NCI-H2171 (cell line): ENCODE measurements around the gene A2M.

ENCODE experiments used
- DNase-seq: peaks from one replicate; lab custom pipeline; 2025; lab: John Stamatoyannopoulos, UW

Gene A2M

GRCh38 chr12:9072481-9073038, 43.2 kb downstream of the A2M start:
- DNase-seq = no peak

GRCh38 chr12:9071969-9072368, 43.8 kb downstream of the A2M start:
- DNase-seq = no peak

- DNase-seq = no peak
Measured at GRCh38 chr12:9071518-9071917, 44.2 kb downstream of the A2M start.

- no peak for DNase-seq
Measured at GRCh38 chr12:9070351-9070750, 45.4 kb downstream of the A2M start.

- no peak for DNase-seq
Measured at GRCh38 chr12:9068600-9068999, 47.1 kb downstream of the A2M start.

GRCh38 chr12:9068086-9068485, 47.6 kb downstream of the A2M start:
- DNase-seq = no peak

- no peak for DNase-seq
Measured at GRCh38 chr12:9066755-9067423, 48.8 kb downstream of the A2M start.

GRCh38 chr12:9066183-9066623, 49.5 kb downstream of the A2M start:
- no peak for DNase-seq

GRCh38 chr12:9065607-9065856, 50.2 kb downstream of the A2M start:
- DNase-seq = no peak

- DNase-seq = no peak
Measured at GRCh38 chr12:9064815-9065606, 50.7 kb downstream of the A2M start.

GRCh38 chr12:9064201-9064814, 51.4 kb downstream of the A2M start:
- DNase-seq = peak; percentile 43

- no peak for DNase-seq
Measured at GRCh38 chr12:9052610-9053009, 63.1 kb downstream of the A2M start.

- DNase-seq = no peak
Measured at GRCh38 chr12:9051158-9051550, 64.6 kb downstream of the A2M start.

GRCh38 chr12:9050521-9051157, 65.1 kb downstream of the A2M start:
- no peak for DNase-seq

GRCh38 chr12:9049520-9050133, 66.1 kb downstream of the A2M start:
- DNase-seq = peak; percentile 7

GRCh38 chr12:9048930-9049329, 66.8 kb downstream of the A2M start:
- DNase-seq = no peak

GRCh38 chr12:9047105-9047504, 68.6 kb downstream of the A2M start:
- DNase-seq = no peak

- DNase-seq = peak; percentile 71
Measured at GRCh38 chr12:9043766-9044165, 72.0 kb downstream of the A2M start.

- no peak for DNase-seq
Measured at GRCh38 chr12:9041321-9041720, 74.4 kb downstream of the A2M start.

GRCh38 chr12:9040484-9041186, 75.1 kb downstream of the A2M start:
- DNase-seq = no peak

- DNase-seq = peak; percentile 11
Measured at GRCh38 chr12:9039397-9039977, 76.2 kb downstream of the A2M start.
